K562 (cell line): ENCODE data around the gene HOXB6. TPM values are rescaled to one million over a fixed set of nuclear protein-coding genes. Genes with fewer than 3 reads are reported as not detected.

ENCODE experiments used
- CBFA2T3 ChIP-seq: fragments of 450-650 bp; IDR thresholded peaks from 2 replicates; pipeline ENCODE4 v1.6.1; 2017
- DACH1 ChIP-seq: fragments of 450-650 bp; IDR thresholded peaks from 2 replicates; pipeline ENCODE4 v1.6.1; 2018; ENCODE audit not compliant: partially characterized antibody
- FOXK1 ChIP-seq: sonication (generic); formaldehyde crosslinking; IDR thresholded peaks from 2 replicates; pipeline ENCODE4 v1.8.0; 2022; ENCODE audit warnings: missing genetic modification reagents, mild to moderate bottlenecking, borderline replicate concordance
- FOXM1 ChIP-seq, 2 experiments: fragments of 450-650 bp in 1 of 2; sonication (generic) in 1 of 2; formaldehyde crosslinking in 1 of 2; IDR thresholded peaks; 2 replicates each; pipeline versions ENCODE4 v1.6.1 to v1.9.0; 2017 to 2022; ENCODE audit warnings: low read depth in 2 of 2, mild to moderate bottlenecking in 2 of 2, missing genetic modification reagents in 1 of 2, moderate library complexity in 1 of 2
- KDM5B ChIP-seq: fragments of 200-600 bp; sonication (generic); IDR thresholded peaks from 2 replicates; pipeline ENCODE4 v1.6.1; 2012; ENCODE audit warnings: low read depth, mild to moderate bottlenecking, moderate library complexity, low read length, control low read depth, inconsistent platforms; ENCODE audit not compliant: insufficient replicate concordance
- POLR2B ChIP-seq: fragments of 450-650 bp; IDR thresholded peaks from 2 replicates; pipeline ENCODE4 v1.6.1; 2018; ENCODE audit warnings: low read depth; ENCODE audit not compliant: partially characterized antibody
- POLR3G ChIP-seq: IDR thresholded peaks from 2 replicates; pipeline ENCODE4 v1.6.1; 2011; ENCODE audit not compliant: insufficient read length, insufficient replicate concordance; ENCODE audit errors: extremely low read depth
- PRMT5 ChIP-seq: sonication (generic); formaldehyde crosslinking; IDR thresholded peaks from 2 replicates; pipeline ENCODE4 v1.5.0; 2020; ENCODE audit warnings: missing genetic modification reagents
- PTBP1 ChIP-seq: fragments of 200-400 bp; formaldehyde crosslinking; IDR thresholded peaks from 2 replicates; pipeline ENCODE4 v1.6.1; 2017; ENCODE audit warnings: low read depth, low read length
- SP1 ChIP-seq: sonication (generic); formaldehyde crosslinking; IDR thresholded peaks from 2 replicates; pipeline ENCODE4 v1.8.1; 2022; ENCODE audit warnings: mild to moderate bottlenecking, missing genetic modification reagents
- ZNF318 ChIP-seq, 2 experiments: fragments of 450-650 bp; IDR thresholded peaks; 2 replicates each; pipeline ENCODE4 v1.6.1; 2016; ENCODE audit warnings: mild to moderate bottlenecking in 2 of 2, borderline replicate concordance in 1 of 2, low read depth in 1 of 2, moderate library complexity in 1 of 2
- ZNF586 ChIP-seq: fragments of 450-650 bp; formaldehyde crosslinking; conservative IDR thresholded peaks from 2 replicates; pipeline ENCODE4 v1.4.0; 2020; ENCODE audit warnings: mild to moderate bottlenecking, moderate library complexity
- ZNF75A ChIP-seq: fragments of 450-650 bp; formaldehyde crosslinking; IDR thresholded peaks from 2 replicates; pipeline ENCODE4 v1.4.0; 2020; ENCODE audit warnings: mild to moderate bottlenecking
- polyA plus RNA-seq, 8 experiments: library from polyadenylated mRNA; depleted of rRNA in 4 of 8; stranded (reverse) in 5 of 8; unstranded in 3 of 8; fragments of >200 nt; fragmentation: Nextera tagmentation in 2 of 8; fragmentation: Illumina TruSeq in 1 of 8; extraction: Ambion mirVana in 2 of 8; extraction: Trizol in 1 of 8; gene quantifications; 2 replicates each; pipeline versions ENCODE4 v1.2.1 to v1.2.3, GENCODE V29; 2011 to 2014; ENCODE audit warnings: inconsistent platforms in 1 of 8, missing spikeins in 1 of 8
- total RNA-seq, 7 experiments: library from RNA; depleted of rRNA in 6 of 7; stranded (reverse); fragments of >200 nt in 6 of 7; fragmentation: Illumina TruSeq in 2 of 7; extraction: Trizol in 2 of 7; gene quantifications; 2 replicates each; pipeline versions ENCODE4 v1.2.1 to v1.2.3, GENCODE V29; 2011 to 2021; ENCODE audit warnings: low replicate concordance in 1 of 7
- TF ChIP-seq, protein P1 (sequence below), 2 experiments: IDR thresholded peaks; 2 replicates each; pipeline ENCODE4 v1.6.1; 2012; ENCODE audit warnings: improper control_type of control experiment in 2 of 2, low read depth in 2 of 2, low read length in 2 of 2, borderline replicate concordance in 1 of 2
- TF ChIP-seq, protein P2 (sequence below): fragments of 450-650 bp; IDR thresholded peaks from 2 replicates; pipeline ENCODE4 v1.6.1; 2016; ENCODE audit warnings: missing biosample characterization, missing genetic modification characterization

The HOXB6 gene
- total and polyA plus RNA-seq, 9 of the 15 experiments (the other 6 are each of a cell fraction or from before 2014, with no cell fraction given), result 1.2 to 14.8 (median 4.9) TPM

DNA sequence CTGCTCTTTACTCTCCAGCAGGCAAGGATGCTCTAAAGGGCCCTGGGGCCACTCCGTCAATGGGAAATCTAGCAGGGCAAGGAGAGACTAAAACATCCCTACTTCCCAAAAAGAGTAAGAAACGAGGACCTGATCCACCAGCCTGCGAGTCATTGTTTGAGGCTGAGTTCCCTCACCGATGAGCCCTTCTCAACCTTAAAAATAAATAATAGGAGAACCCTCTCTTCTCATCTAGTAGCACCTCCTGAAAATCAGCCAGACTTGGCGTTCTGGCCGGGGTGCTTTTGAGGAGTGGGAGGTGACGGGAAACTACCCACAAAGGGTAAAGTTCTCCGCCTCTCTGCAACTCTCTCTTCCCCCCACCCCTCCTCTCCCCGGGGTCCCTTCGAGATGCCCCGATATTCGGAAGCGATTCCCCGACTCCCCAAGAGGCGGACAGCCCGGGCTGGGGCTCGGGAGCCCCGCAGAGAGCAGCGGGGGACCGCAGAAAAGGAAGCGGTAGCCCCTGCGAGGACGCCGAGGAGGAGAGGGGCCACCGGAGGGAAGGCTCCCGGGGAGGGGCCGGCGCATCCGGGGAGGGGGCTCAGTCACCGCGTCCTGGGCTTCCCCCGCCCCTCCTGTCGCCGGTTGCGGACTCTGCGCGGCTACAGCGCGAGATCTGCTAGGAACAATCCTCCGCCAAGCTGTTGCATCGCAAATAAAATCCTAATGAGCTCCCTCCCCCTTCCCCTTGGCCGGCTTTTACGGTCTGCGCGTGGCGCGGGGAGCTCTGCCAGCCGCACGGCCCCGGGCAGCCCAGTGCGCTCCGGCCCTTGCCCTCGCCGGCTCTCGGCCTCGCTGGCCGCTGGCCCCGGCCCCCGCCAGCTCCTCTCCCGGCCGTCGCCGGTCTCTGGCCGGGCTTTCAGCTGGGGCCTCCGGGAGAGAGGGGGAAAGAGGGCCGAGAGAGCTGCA, 20.0 kb upstream of the HOXB6 start (continued):
- TF ChIP-seq, protein P1, sequence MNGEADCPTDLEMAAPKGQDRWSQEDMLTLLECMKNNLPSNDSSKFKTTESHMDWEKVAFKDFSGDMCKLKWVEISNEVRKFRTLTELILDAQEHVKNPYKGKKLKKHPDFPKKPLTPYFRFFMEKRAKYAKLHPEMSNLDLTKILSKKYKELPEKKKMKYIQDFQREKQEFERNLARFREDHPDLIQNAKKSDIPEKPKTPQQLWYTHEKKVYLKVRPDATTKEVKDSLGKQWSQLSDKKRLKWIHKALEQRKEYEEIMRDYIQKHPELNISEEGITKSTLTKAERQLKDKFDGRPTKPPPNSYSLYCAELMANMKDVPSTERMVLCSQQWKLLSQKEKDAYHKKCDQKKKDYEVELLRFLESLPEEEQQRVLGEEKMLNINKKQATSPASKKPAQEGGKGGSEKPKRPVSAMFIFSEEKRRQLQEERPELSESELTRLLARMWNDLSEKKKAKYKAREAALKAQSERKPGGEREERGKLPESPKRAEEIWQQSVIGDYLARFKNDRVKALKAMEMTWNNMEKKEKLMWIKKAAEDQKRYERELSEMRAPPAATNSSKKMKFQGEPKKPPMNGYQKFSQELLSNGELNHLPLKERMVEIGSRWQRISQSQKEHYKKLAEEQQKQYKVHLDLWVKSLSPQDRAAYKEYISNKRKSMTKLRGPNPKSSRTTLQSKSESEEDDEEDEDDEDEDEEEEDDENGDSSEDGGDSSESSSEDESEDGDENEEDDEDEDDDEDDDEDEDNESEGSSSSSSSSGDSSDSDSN (IDR thresholded peaks at IDR 0.05; ENCODE audit: borderline replicate concordance in 1 of 2, low read depth in 2 of 2, low read length in 2 of 2), result peak; percentile 27 to 46; a peak in 3 of 4 replicates
- TF ChIP-seq ZNF586 (CRISPR knock-in tag) (no peak), PRMT5 (CRISPR knock-in tag) (no peak), KDM5B (peak; percentile 54), POLR2B (no peak), DACH1 (no peak), SP1 (CRISPR knock-in tag) (no peak), POLR3G (no peak), PTBP1 (no peak), FOXM1 (IDR thresholded peaks at IDR 0.05; ENCODE audit: low read depth) (no peak), FOXM1 (CRISPR knock-in tag; IDR thresholded peaks at IDR 0.05; ENCODE audit: low read depth) (no peak), FOXK1 (CRISPR knock-in tag) (no peak), ZNF75A (CRISPR knock-in tag) (no peak), CBFA2T3 (no peak), ZNF318 (IDR thresholded peaks at IDR 0.05; ENCODE audit: borderline replicate concordance in 1 of 2, low read depth in 1 of 2) (no peak)
- TF ChIP-seq, protein P2, sequence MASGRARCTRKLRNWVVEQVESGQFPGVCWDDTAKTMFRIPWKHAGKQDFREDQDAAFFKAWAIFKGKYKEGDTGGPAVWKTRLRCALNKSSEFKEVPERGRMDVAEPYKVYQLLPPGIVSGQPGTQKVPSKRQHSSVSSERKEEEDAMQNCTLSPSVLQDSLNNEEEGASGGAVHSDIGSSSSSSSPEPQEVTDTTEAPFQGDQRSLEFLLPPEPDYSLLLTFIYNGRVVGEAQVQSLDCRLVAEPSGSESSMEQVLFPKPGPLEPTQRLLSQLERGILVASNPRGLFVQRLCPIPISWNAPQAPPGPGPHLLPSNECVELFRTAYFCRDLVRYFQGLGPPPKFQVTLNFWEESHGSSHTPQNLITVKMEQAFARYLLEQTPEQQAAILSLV, result no peak
